ENCODE measurements around the gene RANBP3.

DNA sequence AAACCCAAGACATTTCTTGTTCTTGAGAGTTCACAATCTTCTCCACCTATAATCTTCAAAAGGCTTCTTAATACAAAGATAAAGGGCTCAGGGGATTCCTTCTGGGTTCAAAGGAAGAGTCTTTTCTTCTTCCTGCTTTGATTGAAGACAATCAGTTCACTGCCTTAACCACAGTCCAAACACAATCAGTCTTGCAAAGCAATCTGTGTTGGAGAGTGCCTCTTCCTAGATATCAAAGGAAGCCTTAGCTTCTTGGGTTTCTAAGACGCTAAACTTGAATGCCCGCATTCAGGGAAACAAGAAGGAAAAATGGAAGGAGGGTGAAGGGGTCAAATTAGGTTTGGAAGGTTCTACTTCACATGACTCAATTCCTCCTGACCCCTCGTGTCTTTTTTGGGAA, 27.2 kb downstream of the RANBP3 start:
- TF ChIP-seq, protein P1, sequence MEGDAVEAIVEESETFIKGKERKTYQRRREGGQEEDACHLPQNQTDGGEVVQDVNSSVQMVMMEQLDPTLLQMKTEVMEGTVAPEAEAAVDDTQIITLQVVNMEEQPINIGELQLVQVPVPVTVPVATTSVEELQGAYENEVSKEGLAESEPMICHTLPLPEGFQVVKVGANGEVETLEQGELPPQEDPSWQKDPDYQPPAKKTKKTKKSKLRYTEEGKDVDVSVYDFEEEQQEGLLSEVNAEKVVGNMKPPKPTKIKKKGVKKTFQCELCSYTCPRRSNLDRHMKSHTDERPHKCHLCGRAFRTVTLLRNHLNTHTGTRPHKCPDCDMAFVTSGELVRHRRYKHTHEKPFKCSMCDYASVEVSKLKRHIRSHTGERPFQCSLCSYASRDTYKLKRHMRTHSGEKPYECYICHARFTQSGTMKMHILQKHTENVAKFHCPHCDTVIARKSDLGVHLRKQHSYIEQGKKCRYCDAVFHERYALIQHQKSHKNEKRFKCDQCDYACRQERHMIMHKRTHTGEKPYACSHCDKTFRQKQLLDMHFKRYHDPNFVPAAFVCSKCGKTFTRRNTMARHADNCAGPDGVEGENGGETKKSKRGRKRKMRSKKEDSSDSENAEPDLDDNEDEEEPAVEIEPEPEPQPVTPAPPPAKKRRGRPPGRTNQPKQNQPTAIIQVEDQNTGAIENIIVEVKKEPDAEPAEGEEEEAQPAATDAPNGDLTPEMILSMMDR (IDR thresholded peaks at IDR 0.05; ENCODE audit: low read length) = no peak
- TF ChIP-seq EZH2 (IDR thresholded peaks at IDR 0.05; ENCODE audit: borderline replicate concordance, low read length) = no peak
